Endodermal cell (in vitro differentiated cells): Measurements from ENCODE around the gene USP30. TPM values are rescaled to one million over a fixed set of nuclear protein-coding genes. Genes with fewer than 3 reads are reported as not detected.
A peak's percentile ranks its signal among the peaks of the same experiment; 100 is the strongest.

ENCODE experiments used
- DNase-seq: peaks from one replicate; pipeline ENCODE4 v3.0.0-alpha.2; 2017
- H3K27ac ChIP-seq: 2 replicates; pipeline ENCODE4 v1.5.1; 2013; ENCODE audit warnings: mild to moderate bottlenecking, low read depth, low read length, moderate library complexity
- H3K27me3 ChIP-seq: 2 replicates; pipeline ENCODE4 v1.6.1; 2013; ENCODE audit warnings: mild to moderate bottlenecking, low read length, moderate library complexity; ENCODE audit not compliant: insufficient read depth, control insufficient read depth, poor library complexity, severe bottlenecking
- H3K36me3 ChIP-seq: 2 replicates; pipeline ENCODE4 v1.7.0; 2013; ENCODE audit warnings: mild to moderate bottlenecking, low read length, moderate library complexity; ENCODE audit not compliant: control insufficient read depth, insufficient read depth
- H3K4me1 ChIP-seq: one replicate; pipeline ENCODE4 v1.7.0; 2013; ENCODE audit warnings: low read length; ENCODE audit not compliant: control insufficient read depth, insufficient read depth
- H3K4me3 ChIP-seq: 2 replicates; pipeline ENCODE4 v1.5.1; 2013; ENCODE audit warnings: mild to moderate bottlenecking, low read length, moderate library complexity
- H3K9ac ChIP-seq: 2 replicates; pipeline ENCODE4 v1.6.1; 2013; ENCODE audit warnings: mild to moderate bottlenecking, low read length, moderate library complexity; ENCODE audit not compliant: poor library complexity, severe bottlenecking; ENCODE audit errors: extremely low read depth
- H3K9me3 ChIP-seq: 2 replicates; pipeline ENCODE4 v1.6.1; 2013; ENCODE audit warnings: mild to moderate bottlenecking, low read length, moderate library complexity; ENCODE audit not compliant: control insufficient read depth
- H3K27ac Mint-ChIP-seq: 2 replicates; pipeline ENCODE4 v1.8.0; 2020; ENCODE audit warnings: mixed read lengths
- H3K27me3 Mint-ChIP-seq: 2 replicates; pipeline ENCODE4 v1.8.0; 2021; ENCODE audit warnings: mild to moderate bottlenecking, mixed read lengths; ENCODE audit not compliant: insufficient read depth
- H3K36me3 Mint-ChIP-seq: 2 replicates; pipeline ENCODE4 v1.8.0; 2020; ENCODE audit warnings: low read depth, mixed read lengths
- H3K4me1 Mint-ChIP-seq: 2 replicates; pipeline ENCODE4 v1.8.0; 2020; ENCODE audit warnings: mixed read lengths
- H3K4me3 Mint-ChIP-seq: 2 replicates; pipeline ENCODE4 v1.8.0; 2020; ENCODE audit warnings: mild to moderate bottlenecking, moderate library complexity, mixed read lengths
- H3K9me3 Mint-ChIP-seq: 2 replicates; pipeline ENCODE4 v1.8.0; 2020; ENCODE audit warnings: mild to moderate bottlenecking, mixed read lengths
- CTCF ChIP-seq: fragments of 200-600 bp; sonication (generic); conservative IDR thresholded peaks from 2 replicates; pipeline ENCODE4 v1.5.0; 2021; ENCODE audit warnings: antibody characterized with exemption, mild to moderate bottlenecking
- WGBS, 2 experiments: methylation state at CpG; one replicate each; pipeline versions ENCODE4 v1.1.5 to v1.1.7; 2013; ENCODE audit warnings: missing lambda C conversion rate in 2 of 2, mixed read lengths in 1 of 2; ENCODE audit not compliant: insufficient coverage in 1 of 2, insufficient read length in 1 of 2; 5-methylcytosine and 5-hydroxymethylcytosine counted together
- total RNA-seq, 2 donors: library from RNA; stranded (reverse); fragmentation: NEBNext Ultra II Directional in 1 of 2; extraction: Animal tissue kit (Norgen Biotek cat#: 25700) in 1 of 2; gene quantifications; 2 replicates in 1 of 2; 3 replicates in 1 of 2; pipeline ENCODE4 v1.2.1, GENCODE V29; 2021

USP30 gene
- total RNA-seq, 2 donors from 2014 or later: 6.3 to 10.8 TPM

- Mint-ChIP-seq H3K27ac (no peak overlapping the region), H3K9me3 (no peaks in the 10 kb centered on the region), H3K27me3 (no peaks in the 10 kb centered on the region), H3K36me3 (peaks cover 10% of the 10 kb centered on the region), H3K4me3 (no peak overlapping the region), H3K4me1 (peaks cover 18% of the 10 kb centered on the region)
- no peak for DNase-seq
- Histone ChIP-seq H3K9me3 (no peaks in the 10 kb centered on the region), H3K4me1 (peaks cover 9% of the 10 kb centered on the region), H3K27me3 (no peaks in the 10 kb centered on the region), H3K4me3 (no peak overlapping the region), H3K36me3 (peaks cover 12% of the 10 kb centered on the region), H3K9ac (no peak overlapping the region), H3K27ac (no peak overlapping the region)
- TF ChIP-seq CTCF: no peak
- WGBS, 2 experiments: 91 to 94% methylated on average over 2 of the region's 2 CpGs
Measured at GRCh38 chr12:109114644-109115043, 62.3 kb downstream of the USP30 start.

GRCh38 chr12:109115404-109115757, 63.0 kb downstream of the USP30 start:
- Histone ChIP-seq H3K9me3 (no peaks in the 10 kb centered on the region), H3K36me3 (peaks cover 5% of the 10 kb centered on the region), H3K27ac (no peak overlapping the region), H3K4me3 (no peak overlapping the region), H3K9ac (no peak overlapping the region), H3K27me3 (no peaks in the 10 kb centered on the region), H3K4me1 (peaks cover 9% of the 10 kb centered on the region)
- no peaks in the 10 kb centered on the region for H3K27me3 Mint-ChIP-seq
- 88 to 90% methylated on average over 3 of the region's 3 CpGs for WGBS, 2 experiments
- H3K4me3 Mint-ChIP-seq: no peak overlapping the region
- H3K36me3 Mint-ChIP-seq: peaks cover 4% of the 10 kb centered on the region
- no peak for TF ChIP-seq CTCF
- H3K9me3 Mint-ChIP-seq: no peaks in the 10 kb centered on the region
- no peak for DNase-seq
- no peak overlapping the region for H3K27ac Mint-ChIP-seq
- peaks cover 16% of the 10 kb centered on the region for H3K4me1 Mint-ChIP-seq

GRCh38 chr12:109115758-109116610, 63.6 kb downstream of the USP30 start, which contains the start of gene ACACB:
ACACB (plus strand) TSS chr12:109116587; CDS start chr12:109139406, 22,819 bp downstream.
- no peaks in the 10 kb centered on the region for H3K36me3 Mint-ChIP-seq
- peak; percentile 61 for DNase-seq
- H3K36me3 ChIP-seq: no peaks in the 10 kb centered on the region
- H3K27ac Mint-ChIP-seq: no peak within 1 kb of the TSS
- WGBS, 2 experiments: 83 to 91% methylated on average over 11 to 14 of the region's 14 CpGs
- no peak within 1 kb of the TSS for H3K4me3 Mint-ChIP-seq
- peaks cover 9% of the 10 kb centered on the region for H3K4me1 ChIP-seq
- no peaks in the 10 kb centered on the region for H3K27me3 ChIP-seq
- H3K9ac ChIP-seq: no peak within 1 kb of the TSS
- no peak for TF ChIP-seq CTCF
- H3K4me3 ChIP-seq: no peak within 1 kb of the TSS
- H3K4me1 Mint-ChIP-seq: peaks cover 12% of the 10 kb centered on the region
- no peaks in the 10 kb centered on the region for H3K9me3 Mint-ChIP-seq
- H3K27me3 Mint-ChIP-seq: no peaks in the 10 kb centered on the region
- no peak within 1 kb of the TSS for H3K27ac ChIP-seq
- no peaks in the 10 kb centered on the region for H3K9me3 ChIP-seq
